ENCODE data around the gene SMARCA5. TPM values are rescaled to one million over a fixed set of nuclear protein-coding genes. Genes with fewer than 3 reads are reported as not detected.

The SMARCA5 gene
- total RNA-seq, 1 donor from 2014 or later = 104 TPM

GRCh38 chr4:143482840-143483239 lies 30.7 kb upstream of the SMARCA5 start:
- Mint-ChIP-seq H3K36me3 (ENCODE audit: low read depth) (no peaks in the 10 kb centered on the region), H3K27me3 (ENCODE audit: low read depth) (no peaks in the 10 kb centered on the region), H3K27ac (ENCODE audit: unreplicated experiment) (no peak overlapping the region), H3K4me1 (peaks cover 3% of the 10 kb centered on the region), H3K4me3 (no peak overlapping the region), H3K9me3 (no peaks in the 10 kb centered on the region)
- peak; percentile 10 for DNase-seq (ENCODE audit: low read depth, low spot score)
- peak; percentile 76 for TF ChIP-seq CTCF (conservative IDR thresholded peaks at IDR 0.05)

- Mint-ChIP-seq H3K27me3 (ENCODE audit: low read depth) (no peaks in the 10 kb centered on the region), H3K9me3 (peaks cover 7% of the 10 kb centered on the region), H3K4me3 (no peak overlapping the region), H3K4me1 (peaks cover 3% of the 10 kb centered on the region), H3K36me3 (ENCODE audit: low read depth) (peaks cover 7% of the 10 kb centered on the region), H3K27ac (ENCODE audit: unreplicated experiment) (no peak overlapping the region)
- no peak for TF ChIP-seq CTCF (conservative IDR thresholded peaks at IDR 0.05)
- DNase-seq (ENCODE audit: low read depth, low spot score) = no peak
Observed at GRCh38 chr4:143486314-143486713, 27.2 kb upstream of the SMARCA5 start.

- H3K4me3 Mint-ChIP-seq = no peak overlapping the region
- peaks cover 11% of the 10 kb centered on the region for H3K9me3 Mint-ChIP-seq
- DNase-seq (ENCODE audit: low read depth, low spot score) = no peak
- TF ChIP-seq CTCF (conservative IDR thresholded peaks at IDR 0.05) = no peak
- no peaks in the 10 kb centered on the region for H3K4me1 Mint-ChIP-seq
- peaks cover 7% of the 10 kb centered on the region for H3K36me3 Mint-ChIP-seq (ENCODE audit: low read depth)
- no peak overlapping the region for H3K27ac Mint-ChIP-seq (ENCODE audit: unreplicated experiment)
- H3K27me3 Mint-ChIP-seq (ENCODE audit: low read depth) = no peaks in the 10 kb centered on the region
Observed at GRCh38 chr4:143488687-143489086, 24.8 kb upstream of the SMARCA5 start.

- H3K4me1 Mint-ChIP-seq = no peaks in the 10 kb centered on the region
- peaks cover 13% of the 10 kb centered on the region for H3K9me3 Mint-ChIP-seq
- DNase-seq (ENCODE audit: low read depth, low spot score) = no peak
- H3K4me3 Mint-ChIP-seq = no peak overlapping the region
- H3K36me3 Mint-ChIP-seq (ENCODE audit: low read depth) = peaks cover 7% of the 10 kb centered on the region
- no peak overlapping the region for H3K27ac Mint-ChIP-seq (ENCODE audit: unreplicated experiment)
- TF ChIP-seq CTCF (conservative IDR thresholded peaks at IDR 0.05) = no peak
- H3K27me3 Mint-ChIP-seq (ENCODE audit: low read depth) = no peaks in the 10 kb centered on the region
Observed at GRCh38 chr4:143489106-143489505, 24.4 kb upstream of the SMARCA5 start.

GRCh38 chr4:143498021-143498420 lies 15.5 kb upstream of the SMARCA5 start:
- no peaks in the 10 kb centered on the region for H3K36me3 Mint-ChIP-seq (ENCODE audit: low read depth)
- H3K4me1 Mint-ChIP-seq = no peaks in the 10 kb centered on the region
- no peak for TF ChIP-seq CTCF (conservative IDR thresholded peaks at IDR 0.05)
- no peak for DNase-seq (ENCODE audit: low read depth, low spot score)
- peaks cover 8% of the 10 kb centered on the region for H3K9me3 Mint-ChIP-seq
- no peak overlapping the region for H3K4me3 Mint-ChIP-seq
- H3K27me3 Mint-ChIP-seq (ENCODE audit: low read depth) = no peaks in the 10 kb centered on the region
- H3K27ac Mint-ChIP-seq (ENCODE audit: unreplicated experiment) = no peak overlapping the region

- DNase-seq (ENCODE audit: low read depth, low spot score) = no peak
- no peaks in the 10 kb centered on the region for H3K36me3 Mint-ChIP-seq (ENCODE audit: low read depth)
- TF ChIP-seq CTCF (conservative IDR thresholded peaks at IDR 0.05) = no peak
- no peaks in the 10 kb centered on the region for H3K4me1 Mint-ChIP-seq
- H3K9me3 Mint-ChIP-seq = no peaks in the 10 kb centered on the region
- H3K4me3 Mint-ChIP-seq = no peak overlapping the region
- H3K27ac Mint-ChIP-seq (ENCODE audit: unreplicated experiment) = no peak overlapping the region
- H3K27me3 Mint-ChIP-seq (ENCODE audit: low read depth) = peaks cover under 1% of the 10 kb centered on the region
Observed at GRCh38 chr4:143502231-143502630, 11.3 kb upstream of the SMARCA5 start.

Measured in neural crest cell (in vitro differentiated cells).